HFFc6 (cell line): ENCODE data around the gene SIL1. TPM values are rescaled to one million over a fixed set of nuclear protein-coding genes. Genes with fewer than 3 reads are reported as not detected.
A peak's percentile ranks its signal among the peaks of the same experiment; 100 is the strongest.

ENCODE experiments used
- DNase-seq: peaks from one replicate; pipeline ENCODE4 v3.0.0-alpha.2; 2018
- H3K27ac Mint-ChIP-seq: 2 replicates; pipeline ENCODE4 v1.8.0; 2020; ENCODE audit warnings: mild to moderate bottlenecking, mixed read lengths
- H3K27me3 Mint-ChIP-seq: 2 replicates; pipeline ENCODE4 v1.8.0; 2021; ENCODE audit warnings: mild to moderate bottlenecking, moderate library complexity, mixed read lengths; ENCODE audit not compliant: insufficient read depth
- H3K36me3 Mint-ChIP-seq: 2 replicates; pipeline ENCODE4 v1.8.0; 2021; ENCODE audit warnings: low read depth, mixed read lengths
- H3K4me1 Mint-ChIP-seq: 2 replicates; pipeline ENCODE4 v1.8.0; 2020; ENCODE audit warnings: low read depth, mixed read lengths
- H3K4me3 Mint-ChIP-seq: 2 replicates; pipeline ENCODE4 v1.8.0; 2020; ENCODE audit warnings: mild to moderate bottlenecking, moderate library complexity, mixed read lengths
- H3K9me3 Mint-ChIP-seq: 2 replicates; pipeline ENCODE4 v1.8.0; 2020; ENCODE audit warnings: mild to moderate bottlenecking, mixed read lengths
- total RNA-seq, 6 experiments: library from RNA; stranded (reverse); fragmentation: NEBNext Ultra II Directional; extraction: Animal tissue kit (Norgen Biotek cat#: 25700); gene quantifications; 2 replicates in 1 of 6; 3 replicates in 5 of 6; pipeline ENCODE4 v1.2.3, GENCODE V29; 2021
- TF ChIP-seq, protein P1 (sequence below): fragments of 200-600 bp; sonication (generic); IDR thresholded peaks from 2 replicates; pipeline ENCODE4 v1.5.0; 2021; ENCODE audit warnings: antibody characterized with exemption, mild to moderate bottlenecking

Gene SIL1
- total RNA-seq, 6 experiments from 2014 or later: 64.7 to 84.7 (median 78.7) TPM

DNA sequence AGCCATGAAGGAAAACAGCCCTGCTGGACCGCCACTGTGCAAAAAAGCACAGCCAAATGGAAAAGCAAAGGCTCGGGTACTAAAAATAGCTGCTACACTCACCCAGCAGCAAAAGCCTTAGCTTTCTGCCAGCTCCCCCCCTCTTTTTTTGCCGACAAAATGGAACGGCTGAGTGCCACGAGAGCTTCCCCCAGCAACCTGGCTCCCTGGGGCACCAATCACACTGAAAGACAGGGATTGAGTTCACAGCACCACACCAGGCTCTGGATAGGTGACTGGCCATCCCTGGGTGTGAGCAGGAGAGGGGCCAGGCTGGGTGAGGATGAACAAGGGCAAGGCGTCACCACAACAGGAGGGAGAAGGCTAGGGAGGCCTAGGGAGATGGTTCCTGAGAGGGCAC, 66.7 kb downstream of the SIL1 start:
- Mint-ChIP-seq H3K4me3 (peak overlapping the region; percentile 53), H3K4me1 (peaks cover 17% of the 10 kb centered on the region), H3K27ac (peak overlapping the region; percentile 63), H3K9me3 (no peaks in the 10 kb centered on the region), H3K27me3 (peaks cover under 1% of the 10 kb centered on the region), H3K36me3 (peaks cover 5% of the 10 kb centered on the region; the same call in 1 of the 2 replicates)
- TF ChIP-seq, protein P1, sequence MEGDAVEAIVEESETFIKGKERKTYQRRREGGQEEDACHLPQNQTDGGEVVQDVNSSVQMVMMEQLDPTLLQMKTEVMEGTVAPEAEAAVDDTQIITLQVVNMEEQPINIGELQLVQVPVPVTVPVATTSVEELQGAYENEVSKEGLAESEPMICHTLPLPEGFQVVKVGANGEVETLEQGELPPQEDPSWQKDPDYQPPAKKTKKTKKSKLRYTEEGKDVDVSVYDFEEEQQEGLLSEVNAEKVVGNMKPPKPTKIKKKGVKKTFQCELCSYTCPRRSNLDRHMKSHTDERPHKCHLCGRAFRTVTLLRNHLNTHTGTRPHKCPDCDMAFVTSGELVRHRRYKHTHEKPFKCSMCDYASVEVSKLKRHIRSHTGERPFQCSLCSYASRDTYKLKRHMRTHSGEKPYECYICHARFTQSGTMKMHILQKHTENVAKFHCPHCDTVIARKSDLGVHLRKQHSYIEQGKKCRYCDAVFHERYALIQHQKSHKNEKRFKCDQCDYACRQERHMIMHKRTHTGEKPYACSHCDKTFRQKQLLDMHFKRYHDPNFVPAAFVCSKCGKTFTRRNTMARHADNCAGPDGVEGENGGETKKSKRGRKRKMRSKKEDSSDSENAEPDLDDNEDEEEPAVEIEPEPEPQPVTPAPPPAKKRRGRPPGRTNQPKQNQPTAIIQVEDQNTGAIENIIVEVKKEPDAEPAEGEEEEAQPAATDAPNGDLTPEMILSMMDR: no peak
- DNase-seq: peak; percentile 31

DNA sequence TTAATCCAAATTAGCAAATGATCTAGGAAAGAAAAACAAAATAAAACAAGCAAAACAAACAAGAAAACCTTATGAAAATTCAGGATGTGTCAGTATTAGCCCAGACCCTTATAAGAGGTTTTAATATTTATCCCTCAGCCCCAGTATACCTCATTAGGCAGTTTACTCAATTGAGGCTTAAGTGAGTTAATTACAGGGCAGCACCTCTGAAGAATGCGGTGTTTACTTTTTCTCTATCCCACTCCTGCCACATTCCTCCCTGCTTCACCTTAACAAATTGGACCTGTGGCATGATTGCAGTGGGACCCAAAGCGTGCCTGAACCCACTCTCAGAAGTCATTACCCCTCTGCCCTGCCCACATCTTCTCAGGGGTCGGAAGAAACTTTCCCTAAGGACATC, 67.1 kb downstream of the SIL1 start:
- H3K4me1 Mint-ChIP-seq: peaks cover 17% of the 10 kb centered on the region
- peaks cover 2% of the 10 kb centered on the region for H3K27me3 Mint-ChIP-seq
- H3K36me3 Mint-ChIP-seq: peaks cover 5% of the 10 kb centered on the region; the same call in 1 of the 2 replicates

DNA sequence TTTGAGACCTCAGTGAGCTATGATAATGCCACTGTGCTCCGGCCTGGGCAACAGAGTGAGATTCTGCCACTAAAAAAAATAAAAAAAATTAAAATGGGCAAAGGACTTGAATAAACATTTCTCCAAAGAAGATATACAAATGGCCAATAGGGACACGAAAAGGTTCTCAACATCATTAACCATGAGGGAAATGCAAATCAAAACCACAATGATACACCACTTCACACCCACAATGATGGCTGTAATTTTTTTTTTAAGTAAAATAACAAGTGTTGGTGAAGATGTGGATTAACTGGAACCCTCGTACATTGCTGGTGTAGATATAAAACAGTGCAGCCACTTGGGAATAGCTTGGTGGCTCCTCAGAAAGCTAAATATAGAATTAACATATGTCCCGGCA, 68.0 kb downstream of the SIL1 start:
- Mint-ChIP-seq H3K27ac (no peak overlapping the region), H3K9me3 (no peaks in the 10 kb centered on the region), H3K27me3 (peaks cover 2% of the 10 kb centered on the region), H3K4me3 (no peak overlapping the region), H3K4me1 (peaks cover 17% of the 10 kb centered on the region), H3K36me3 (peaks cover 5% of the 10 kb centered on the region; the same call in 1 of the 2 replicates)
- DNase-seq: no peak
- TF ChIP-seq, protein P1: no peak

More for the DNA sequence above, 67.1 kb downstream of the SIL1 start:
- H3K27ac Mint-ChIP-seq: peak overlapping the region; percentile 63; the same call in 1 of the 2 replicates
- TF ChIP-seq, protein P1: no peak
- H3K9me3 Mint-ChIP-seq: no peaks in the 10 kb centered on the region
- DNase-seq: no peak
- H3K4me3 Mint-ChIP-seq: peak overlapping the region; percentile 53

DNA sequence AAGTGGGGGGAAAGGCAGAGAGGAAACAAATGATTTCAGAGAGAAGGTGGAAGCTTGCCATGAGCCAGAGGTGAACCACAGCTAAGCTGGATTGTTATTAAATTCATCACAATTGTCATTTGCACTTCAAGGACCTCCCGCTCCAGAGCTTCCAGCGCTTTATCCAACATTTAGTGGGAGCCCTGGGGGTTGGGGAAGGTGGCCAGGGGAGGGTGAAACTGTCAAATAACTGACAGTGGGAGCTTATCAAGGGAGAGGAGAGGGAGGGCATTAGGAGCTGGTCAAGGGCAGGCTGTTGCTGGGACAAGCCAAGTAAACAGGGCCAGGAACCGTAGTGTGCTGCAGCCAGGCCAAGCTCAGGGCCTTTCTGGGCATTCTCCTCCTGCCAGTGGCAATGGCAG, 71.5 kb downstream of the SIL1 start:
- peaks cover 12% of the 10 kb centered on the region for H3K4me1 Mint-ChIP-seq
- H3K27me3 Mint-ChIP-seq: peaks cover 2% of the 10 kb centered on the region; the same call in 1 of the 2 replicates
- H3K9me3 Mint-ChIP-seq: no peaks in the 10 kb centered on the region
- no peak overlapping the region for H3K27ac Mint-ChIP-seq
- H3K4me3 Mint-ChIP-seq: no peak overlapping the region
- TF ChIP-seq, protein P1: no peak
- H3K36me3 Mint-ChIP-seq: peaks cover 5% of the 10 kb centered on the region; the same call in 1 of the 2 replicates
- no peak for DNase-seq

DNA sequence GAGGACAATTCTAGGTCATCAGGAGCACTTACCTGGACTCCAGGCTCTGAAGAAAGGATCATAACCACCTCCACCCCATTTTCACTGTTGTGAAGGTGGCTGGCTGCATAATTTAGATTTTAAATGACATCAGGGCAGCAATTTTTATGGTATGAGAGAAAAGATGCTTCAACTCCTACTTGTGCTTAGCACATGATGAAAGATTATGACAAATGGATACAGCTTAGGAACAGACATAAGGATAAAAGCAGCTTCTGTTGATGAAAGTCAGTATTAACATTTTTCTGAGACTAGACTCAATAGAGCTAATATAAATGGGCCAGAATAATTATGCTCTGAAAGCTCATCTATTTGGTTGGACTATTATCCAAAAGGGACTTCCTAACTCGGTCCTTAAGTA, 72.2 kb downstream of the SIL1 start:
- peaks cover 2% of the 10 kb centered on the region; the same call in 1 of the 2 replicates for H3K27me3 Mint-ChIP-seq

More for the DNA sequence above, 72.2 kb downstream of the SIL1 start:
- Mint-ChIP-seq H3K4me3 (no peak overlapping the region), H3K9me3 (no peaks in the 10 kb centered on the region), H3K4me1 (peaks cover 5% of the 10 kb centered on the region), H3K36me3 (peaks cover 5% of the 10 kb centered on the region; the same call in 1 of the 2 replicates), H3K27ac (no peak overlapping the region)
- DNase-seq: no peak
- TF ChIP-seq, protein P1: no peak
